ENCODE measurements around the gene NLRC5.

Gene NLRC5

DNA sequence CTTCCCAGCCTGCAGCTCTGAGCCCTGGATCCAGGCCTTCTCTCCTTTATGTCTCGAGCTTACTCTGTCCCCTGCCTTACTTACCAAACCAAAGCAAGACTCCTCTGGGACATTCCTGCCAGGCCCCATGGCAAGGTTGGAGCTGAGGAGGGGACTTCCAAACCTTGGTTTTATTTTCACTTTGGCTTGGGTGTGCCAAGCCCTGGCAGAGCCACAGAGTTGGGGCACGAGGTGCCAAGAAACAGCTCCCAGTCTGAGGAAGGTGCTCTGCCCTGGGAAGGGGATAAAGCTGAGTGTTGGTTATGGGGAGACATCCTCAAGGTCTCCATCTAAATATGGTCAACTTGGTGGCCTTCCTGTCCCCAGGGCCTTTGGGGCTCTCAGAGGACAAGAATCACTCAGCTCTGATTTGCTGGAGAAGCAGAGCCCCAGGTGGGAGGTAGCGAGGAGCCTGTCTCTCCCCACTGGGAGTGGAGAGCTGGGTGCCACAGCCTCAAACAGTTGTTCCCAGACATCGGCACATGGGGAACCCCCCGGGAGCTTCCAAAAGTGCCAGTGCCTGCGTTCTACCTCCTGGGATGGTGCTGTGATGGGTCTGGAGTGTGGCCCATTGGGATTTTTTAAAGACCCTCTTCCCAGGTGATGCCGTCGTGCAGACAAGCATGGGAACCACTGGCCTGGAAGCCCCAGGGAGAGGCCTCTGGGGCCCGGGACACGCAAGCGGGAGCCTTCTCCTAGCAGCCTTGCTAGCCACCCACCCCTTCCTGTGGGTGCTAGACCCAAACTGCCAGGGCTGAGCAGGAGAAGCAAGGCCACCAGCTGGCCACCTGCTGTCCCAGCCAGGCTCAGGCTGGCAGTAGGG is 10.3 kb downstream of the NLRC5 start:
- H4K20me1 ChIP-seq (ENCODE audit: insufficient read depth, low read length), result no peaks in the 10 kb centered on the region
- DNase-seq (no peak), ATAC-seq (ENCODE audit: insufficient read depth, low read depth) (0 out of 3 replicates have a peak, but pooled peaks have one; percentile 27)
- H3K4me2 ChIP-seq (ENCODE audit: insufficient read depth, low read length), result no peak overlapping the region
- H3K4me1 ChIP-seq (ENCODE audit: insufficient read depth, low read length), result no peaks in the 10 kb centered on the region
- no peaks in the 10 kb centered on the region for H3K9me3 ChIP-seq (ENCODE audit: insufficient read depth, low read length, severe bottlenecking)
- no peak overlapping the region for H2AFZ ChIP-seq (ENCODE audit: low read depth, low read length)
- H3K79me2 ChIP-seq (ENCODE audit: insufficient read depth, low read length), result no peaks in the 10 kb centered on the region
- no peaks in the 10 kb centered on the region for H3K36me3 ChIP-seq (ENCODE audit: insufficient read depth, low read length)
- H3K27ac ChIP-seq (ENCODE audit: low read length), result no peak overlapping the region
- H3K27me3 ChIP-seq (ENCODE audit: insufficient read depth, low read length, poor library complexity), result no peaks in the 10 kb centered on the region
- TF ChIP-seq, protein P1, sequence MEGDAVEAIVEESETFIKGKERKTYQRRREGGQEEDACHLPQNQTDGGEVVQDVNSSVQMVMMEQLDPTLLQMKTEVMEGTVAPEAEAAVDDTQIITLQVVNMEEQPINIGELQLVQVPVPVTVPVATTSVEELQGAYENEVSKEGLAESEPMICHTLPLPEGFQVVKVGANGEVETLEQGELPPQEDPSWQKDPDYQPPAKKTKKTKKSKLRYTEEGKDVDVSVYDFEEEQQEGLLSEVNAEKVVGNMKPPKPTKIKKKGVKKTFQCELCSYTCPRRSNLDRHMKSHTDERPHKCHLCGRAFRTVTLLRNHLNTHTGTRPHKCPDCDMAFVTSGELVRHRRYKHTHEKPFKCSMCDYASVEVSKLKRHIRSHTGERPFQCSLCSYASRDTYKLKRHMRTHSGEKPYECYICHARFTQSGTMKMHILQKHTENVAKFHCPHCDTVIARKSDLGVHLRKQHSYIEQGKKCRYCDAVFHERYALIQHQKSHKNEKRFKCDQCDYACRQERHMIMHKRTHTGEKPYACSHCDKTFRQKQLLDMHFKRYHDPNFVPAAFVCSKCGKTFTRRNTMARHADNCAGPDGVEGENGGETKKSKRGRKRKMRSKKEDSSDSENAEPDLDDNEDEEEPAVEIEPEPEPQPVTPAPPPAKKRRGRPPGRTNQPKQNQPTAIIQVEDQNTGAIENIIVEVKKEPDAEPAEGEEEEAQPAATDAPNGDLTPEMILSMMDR (IDR thresholded peaks at IDR 0.05; ENCODE audit: borderline replicate concordance, extremely low read depth, low read length, poor library complexity, severe bottlenecking), result no peak
- no peak for TF ChIP-seq EZH2 (IDR thresholded peaks at IDR 0.05; ENCODE audit: borderline replicate concordance, low read depth, low read length, severe bottlenecking)
- H3K4me3 ChIP-seq (ENCODE audit: low read depth in 1 of 2, low read length in 2 of 2), result no peak overlapping the region
- H3K9ac ChIP-seq (ENCODE audit: low read depth, low read length), result no peak overlapping the region

DNA sequence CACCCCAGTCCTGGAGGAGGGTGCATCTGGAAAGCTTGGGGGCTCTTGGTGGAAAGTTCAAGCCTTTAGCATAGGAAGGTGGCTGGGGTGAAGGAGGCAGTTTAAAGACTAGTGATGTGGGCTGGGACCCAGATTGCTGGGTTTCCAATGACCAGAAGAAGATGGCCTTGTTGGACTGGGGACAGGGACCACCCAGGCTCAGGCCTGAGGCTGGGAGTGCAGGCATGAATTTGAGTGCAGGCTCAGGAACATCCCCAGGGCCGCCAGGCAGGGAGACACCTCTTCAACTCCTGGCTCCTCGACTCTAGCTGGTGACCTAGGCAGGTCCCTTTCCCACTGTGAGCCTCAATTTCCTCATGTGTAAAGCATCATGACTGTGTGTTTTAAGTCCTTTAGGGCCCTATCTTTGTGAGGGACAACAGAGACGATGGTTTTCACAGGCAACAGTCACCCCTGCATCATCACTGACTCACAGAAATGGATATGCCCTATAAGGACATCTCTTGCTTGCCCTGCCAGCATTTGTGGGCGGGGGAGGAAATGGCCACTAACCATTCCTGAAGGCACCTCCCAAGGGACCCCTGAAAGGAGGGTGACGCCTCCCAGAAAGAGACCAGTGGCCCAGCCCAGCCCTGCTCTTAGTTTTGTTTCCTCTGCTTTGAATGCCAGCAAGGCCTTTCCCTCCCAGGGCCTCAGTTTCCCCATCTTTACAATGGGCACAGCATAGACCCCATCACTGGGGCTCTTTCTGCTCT is 11.1 kb downstream of the NLRC5 start:
- H3K79me2 ChIP-seq (ENCODE audit: insufficient read depth, low read length), result no peaks in the 10 kb centered on the region
- no peaks in the 10 kb centered on the region for H4K20me1 ChIP-seq (ENCODE audit: insufficient read depth, low read length)
- no peak overlapping the region for H3K4me3 ChIP-seq (ENCODE audit: low read depth in 1 of 2, low read length in 2 of 2)
- no peak overlapping the region for H3K9ac ChIP-seq (ENCODE audit: low read depth, low read length)
- H3K4me1 ChIP-seq (ENCODE audit: insufficient read depth, low read length), result no peaks in the 10 kb centered on the region
- H3K9me3 ChIP-seq (ENCODE audit: insufficient read depth, low read length, severe bottlenecking), result no peaks in the 10 kb centered on the region
- H3K36me3 ChIP-seq (ENCODE audit: insufficient read depth, low read length), result no peaks in the 10 kb centered on the region
- no peak overlapping the region for H2AFZ ChIP-seq (ENCODE audit: low read depth, low read length)
- no peak for DNase-seq
- no peaks in the 10 kb centered on the region for H3K27me3 ChIP-seq (ENCODE audit: insufficient read depth, low read length, poor library complexity)
- no peak for ATAC-seq (ENCODE audit: insufficient read depth, low read depth)
- H3K27ac ChIP-seq (ENCODE audit: low read length), result no peak overlapping the region
- TF ChIP-seq EZH2 (IDR thresholded peaks at IDR 0.05; ENCODE audit: borderline replicate concordance, low read depth, low read length, severe bottlenecking), result no peak
- TF ChIP-seq, protein P1 (IDR thresholded peaks at IDR 0.05; ENCODE audit: borderline replicate concordance, extremely low read depth, low read length, poor library complexity, severe bottlenecking), result no peak
- no peak overlapping the region for H3K4me2 ChIP-seq (ENCODE audit: insufficient read depth, low read length)

DNA sequence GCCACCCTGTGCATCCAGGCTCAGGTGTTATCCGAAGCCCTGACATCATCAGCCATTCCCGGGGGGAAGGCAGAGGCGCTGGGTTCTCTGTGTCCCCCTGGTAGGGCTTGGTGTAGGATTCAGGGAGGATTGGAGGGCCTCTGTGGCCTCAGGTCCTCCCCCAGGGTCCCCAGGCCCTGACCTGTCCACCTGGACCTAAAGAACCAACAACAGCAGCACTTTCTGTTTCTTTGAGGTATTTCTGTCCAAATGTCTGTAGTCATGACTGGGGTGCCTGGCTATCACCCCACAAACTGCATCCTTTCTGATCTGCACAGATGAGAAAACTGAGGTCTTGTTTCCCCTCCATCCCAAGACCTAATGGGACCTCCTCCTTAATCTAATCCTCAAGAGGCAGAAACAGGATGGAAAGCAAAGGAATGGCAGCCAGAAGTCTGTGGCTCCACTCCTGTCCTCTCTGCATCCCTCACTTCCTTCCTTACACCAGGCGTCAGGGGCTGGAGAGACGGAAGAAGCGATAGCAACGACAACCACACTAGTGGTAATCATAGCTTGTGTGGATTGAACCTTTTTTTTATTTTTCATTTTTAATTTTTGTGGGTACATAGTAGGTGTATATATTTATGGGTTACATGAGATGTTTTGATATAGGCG is 11.8 kb downstream of the NLRC5 start:
- H3K79me2 ChIP-seq (ENCODE audit: insufficient read depth, low read length), result no peaks in the 10 kb centered on the region
- no peak overlapping the region for H3K4me3 ChIP-seq (ENCODE audit: low read depth in 1 of 2, low read length in 2 of 2)
- H3K9ac ChIP-seq (ENCODE audit: low read depth, low read length), result no peak overlapping the region
- no peak overlapping the region for H3K27ac ChIP-seq (ENCODE audit: low read length)
- H2AFZ ChIP-seq (ENCODE audit: low read depth, low read length), result no peak overlapping the region
- no peak for DNase-seq
- no peaks in the 10 kb centered on the region for H3K27me3 ChIP-seq (ENCODE audit: insufficient read depth, low read length, poor library complexity)
- H3K4me1 ChIP-seq (ENCODE audit: insufficient read depth, low read length), result no peaks in the 10 kb centered on the region
- no peak overlapping the region for H3K4me2 ChIP-seq (ENCODE audit: insufficient read depth, low read length)
- H4K20me1 ChIP-seq (ENCODE audit: insufficient read depth, low read length), result no peaks in the 10 kb centered on the region
- no peak for ATAC-seq (ENCODE audit: insufficient read depth, low read depth)
- H3K36me3 ChIP-seq (ENCODE audit: insufficient read depth, low read length), result no peaks in the 10 kb centered on the region
- no peaks in the 10 kb centered on the region for H3K9me3 ChIP-seq (ENCODE audit: insufficient read depth, low read length, severe bottlenecking)
- TF ChIP-seq, protein P1 (IDR thresholded peaks at IDR 0.05; ENCODE audit: borderline replicate concordance, extremely low read depth, low read length, poor library complexity, severe bottlenecking), result no peak
- TF ChIP-seq EZH2 (IDR thresholded peaks at IDR 0.05; ENCODE audit: borderline replicate concordance, low read depth, low read length, severe bottlenecking), result no peak

Data from DND-41 (cell line).